GM13976 (cell line): ENCODE results near the gene RIPK4.

Source experiments
- DNase-seq: peaks from one replicate; pipeline ENCODE4 v3.0.0; 2012; ENCODE audit warnings: low spot score
- in situ Hi-C: fragments of 300-500 bp; cut with MboI; formaldehyde crosslinking; loops from one replicate; pipeline ENCODE4 v1.12.0; 2022; ENCODE audit warnings: low sequenced_read_pairs, mixed read lengths, inconsistent platforms; ENCODE audit not compliant: unreplicated experiment
- TF ChIP-seq, protein P1 (sequence below): IDR thresholded peaks from 2 replicates; pipeline ENCODE4 v1.5.1; 2012; ENCODE audit warnings: borderline replicate concordance, mild to moderate bottlenecking; ENCODE audit not compliant: insufficient read depth; ENCODE audit errors: extremely low read depth, missing control alignments, control extremely low read depth

RIPK4 gene

DNA sequence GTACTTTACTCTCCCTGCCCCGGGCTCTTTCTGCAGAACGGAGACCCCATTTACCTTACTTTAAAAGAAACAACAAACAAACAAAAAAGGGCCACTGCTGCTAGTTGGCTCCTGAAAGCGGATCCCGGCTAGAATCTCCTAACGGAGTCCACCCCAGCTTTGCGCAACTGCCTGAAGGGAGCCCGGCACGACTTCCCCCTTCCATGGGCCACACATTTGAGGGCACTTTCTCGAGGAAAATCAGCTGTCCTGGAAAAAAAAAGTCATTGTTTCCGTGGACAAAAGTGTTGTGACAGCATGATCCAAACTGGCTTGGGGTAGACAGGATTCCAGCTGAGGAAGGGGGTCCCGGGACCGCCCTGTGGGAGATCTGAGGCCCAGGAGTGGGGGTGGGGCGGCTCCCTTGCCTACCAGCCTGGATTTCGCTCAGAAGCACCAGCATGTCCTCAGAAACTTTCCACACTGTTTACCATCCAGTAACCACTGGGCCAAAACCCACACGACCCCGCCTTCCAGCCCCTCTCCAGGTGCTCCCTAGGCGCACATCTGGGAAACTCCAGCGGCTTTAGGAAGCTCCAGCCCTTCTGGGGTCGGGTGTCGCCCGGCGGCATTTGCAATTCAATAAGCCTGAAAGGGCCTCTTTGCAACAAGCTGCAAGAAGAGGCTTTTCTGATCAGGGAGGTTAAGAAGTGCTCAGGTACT lies 4.8 kb downstream of the RIPK4 start:
- in situ Hi-C loops = no loop called here
- TF ChIP-seq, protein P1, sequence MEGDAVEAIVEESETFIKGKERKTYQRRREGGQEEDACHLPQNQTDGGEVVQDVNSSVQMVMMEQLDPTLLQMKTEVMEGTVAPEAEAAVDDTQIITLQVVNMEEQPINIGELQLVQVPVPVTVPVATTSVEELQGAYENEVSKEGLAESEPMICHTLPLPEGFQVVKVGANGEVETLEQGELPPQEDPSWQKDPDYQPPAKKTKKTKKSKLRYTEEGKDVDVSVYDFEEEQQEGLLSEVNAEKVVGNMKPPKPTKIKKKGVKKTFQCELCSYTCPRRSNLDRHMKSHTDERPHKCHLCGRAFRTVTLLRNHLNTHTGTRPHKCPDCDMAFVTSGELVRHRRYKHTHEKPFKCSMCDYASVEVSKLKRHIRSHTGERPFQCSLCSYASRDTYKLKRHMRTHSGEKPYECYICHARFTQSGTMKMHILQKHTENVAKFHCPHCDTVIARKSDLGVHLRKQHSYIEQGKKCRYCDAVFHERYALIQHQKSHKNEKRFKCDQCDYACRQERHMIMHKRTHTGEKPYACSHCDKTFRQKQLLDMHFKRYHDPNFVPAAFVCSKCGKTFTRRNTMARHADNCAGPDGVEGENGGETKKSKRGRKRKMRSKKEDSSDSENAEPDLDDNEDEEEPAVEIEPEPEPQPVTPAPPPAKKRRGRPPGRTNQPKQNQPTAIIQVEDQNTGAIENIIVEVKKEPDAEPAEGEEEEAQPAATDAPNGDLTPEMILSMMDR = no peak
- DNase-seq = no peak

DNA sequence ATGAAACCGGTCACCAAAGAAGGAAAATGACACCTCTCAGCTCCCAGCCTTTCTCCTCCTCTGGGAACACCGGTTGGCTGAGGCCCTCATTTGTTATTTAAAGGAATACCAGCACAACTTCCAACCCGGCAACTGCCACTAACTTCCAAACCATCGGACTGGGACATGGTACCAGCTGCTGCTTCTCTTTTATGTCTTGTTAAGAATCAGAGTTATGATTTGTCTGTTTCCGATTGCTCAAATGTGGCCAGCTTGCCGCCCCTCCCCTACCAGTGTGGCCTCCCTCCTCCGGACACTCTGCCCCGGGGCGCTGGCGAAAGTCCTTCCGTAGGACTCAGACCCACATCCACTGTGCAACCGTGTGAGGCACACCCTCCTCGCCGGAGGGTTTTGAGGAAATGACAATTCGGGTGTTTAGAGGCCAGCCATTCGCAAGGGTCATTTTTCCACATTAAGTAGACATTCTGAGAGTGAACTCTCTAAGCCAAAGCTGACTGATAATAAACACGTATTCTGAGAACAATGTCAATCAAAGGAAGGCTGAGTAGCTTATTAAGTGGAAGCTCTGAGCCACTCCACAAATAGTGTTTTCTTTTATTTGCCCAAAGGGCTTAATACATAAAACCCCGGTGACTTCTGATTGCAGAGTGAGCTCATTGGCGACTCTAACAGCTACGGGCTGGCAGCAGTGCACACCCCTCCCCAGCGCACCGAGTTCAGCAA lies 5.5 kb downstream of the RIPK4 start:
- in situ Hi-C loops = no loop called here
- TF ChIP-seq, protein P1 = no peak
- DNase-seq = no peak

- in situ Hi-C loops = no loop called here
- no peak for DNase-seq
- TF ChIP-seq, protein P1 = no peak
Measured at GRCh38 chr21:41760411-41760810, 6.4 kb downstream of the RIPK4 start.

GRCh38 chr21:41759926-41760325 lies 6.9 kb downstream of the RIPK4 start:
- in situ Hi-C loops = no loop called here
- DNase-seq = no peak
- TF ChIP-seq, protein P1 = no peak

DNA sequence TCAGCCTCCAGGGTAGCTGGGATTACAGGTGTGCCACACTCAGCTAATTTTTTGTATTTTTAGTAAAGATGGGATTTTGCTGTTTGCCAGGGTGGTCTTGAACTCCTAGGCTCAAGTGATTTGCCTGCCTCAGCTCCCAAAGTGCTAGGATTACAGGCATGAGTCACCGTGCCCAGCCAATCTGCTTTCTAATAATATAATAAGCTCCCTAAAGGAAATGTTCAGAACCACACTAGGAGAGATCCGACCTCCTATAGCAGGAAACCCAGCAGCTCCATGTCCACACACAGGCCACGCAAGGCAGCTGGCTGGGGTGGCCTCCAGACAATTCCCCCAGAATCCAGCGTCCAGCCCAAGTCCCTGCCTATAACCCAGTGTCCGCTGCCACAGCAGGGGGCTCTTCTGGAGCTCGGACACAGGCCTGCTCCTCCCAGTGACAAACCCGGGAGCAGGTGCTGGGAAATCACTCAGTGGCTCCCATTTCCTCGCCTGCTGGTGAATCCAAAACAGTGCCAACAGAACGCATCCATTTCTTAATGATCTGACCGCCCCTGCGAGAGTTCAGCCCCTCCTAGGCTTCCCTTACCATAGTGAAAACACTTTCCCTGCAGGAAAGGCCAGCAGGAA lies 7.5 kb downstream of the RIPK4 start:
- TF ChIP-seq, protein P1 = no peak
- DNase-seq = no peak
- in situ Hi-C loops = no loop called here

GRCh38 chr21:41758550-41758949 lies 8.3 kb downstream of the RIPK4 start:
- TF ChIP-seq, protein P1 = no peak
- no peak for DNase-seq
- in situ Hi-C loops = no loop called here
